MM.1S (cell line): ENCODE data around the gene PIK3R3.

Experiments
- DNase-seq: peaks from one replicate; pipeline ENCODE4 v3.0.0-alpha.2; 2015
- H2AFZ ChIP-seq: fragments of 300-600 bp; sonication (generic); 2 replicates; pipeline ENCODE4 v1.6.0; 2016; ENCODE audit warnings: antibody characterized with exemption, low read length
- H3F3A ChIP-seq: fragments of 300-600 bp; sonication (generic); 2 replicates; pipeline ENCODE4 v1.6.1; 2016; ENCODE audit warnings: mild to moderate bottlenecking, antibody characterized with exemption, low read length, moderate library complexity, mixed read lengths; ENCODE audit not compliant: insufficient read depth
- H3K27ac ChIP-seq: fragments of 300-600 bp; sonication (generic); 2 replicates; pipeline ENCODE4 v1.5.1; 2016; ENCODE audit warnings: mild to moderate bottlenecking, low read length
- H3K27me3 ChIP-seq: fragments of 300-600 bp; sonication (generic); replicated peaks from 2 replicates; pipeline ENCODE4 v1.6.0; 2016; ENCODE audit warnings: low read length; ENCODE audit not compliant: insufficient read depth
- H3K36me3 ChIP-seq: fragments of 300-600 bp; sonication (generic); replicated peaks from 2 replicates; pipeline ENCODE4 v1.6.1; 2016; ENCODE audit warnings: mild to moderate bottlenecking, low read length, mixed read lengths; ENCODE audit not compliant: insufficient read depth
- H3K4me1 ChIP-seq: fragments of 300-600 bp; sonication (generic); 2 replicates; pipeline ENCODE4 v1.6.1; 2016; ENCODE audit warnings: low read length, mixed read lengths
- H3K4me2 ChIP-seq: fragments of 300-600 bp; sonication (generic); 2 replicates; pipeline ENCODE4 v1.6.0; 2016; ENCODE audit warnings: low read depth, low read length
- H3K4me3 ChIP-seq: fragments of 300-600 bp; sonication (generic); 2 replicates; pipeline ENCODE4 v1.5.1; 2016; ENCODE audit warnings: low read length, mixed read lengths
- H3K79me2 ChIP-seq: fragments of 300-600 bp; sonication (generic); 2 replicates; pipeline ENCODE4 v1.6.1; 2016; ENCODE audit warnings: mixed run types, low read length, mixed read lengths
- H3K9ac ChIP-seq: fragments of 300-600 bp; sonication (generic); 2 replicates; pipeline ENCODE4 v1.6.1; 2016; ENCODE audit warnings: low read length, mixed read lengths
- H3K9me2 ChIP-seq: fragments of 300-600 bp; sonication (generic); replicated peaks from 2 replicates; pipeline ENCODE4 v1.6.1; 2016; ENCODE audit warnings: mild to moderate bottlenecking, low read length, mixed read lengths; ENCODE audit not compliant: insufficient read depth
- H3K9me3 ChIP-seq: fragments of 300-600 bp; sonication (generic); replicated peaks from 2 replicates; pipeline ENCODE4 v1.6.1; 2016; ENCODE audit warnings: mild to moderate bottlenecking, low read length, mixed read lengths; ENCODE audit not compliant: insufficient read depth
- H4K20me1 ChIP-seq: fragments of 300-600 bp; sonication (generic); 2 replicates; pipeline ENCODE4 v1.6.1; 2016; ENCODE audit warnings: mild to moderate bottlenecking, low read length, moderate library complexity, mixed read lengths; ENCODE audit not compliant: insufficient read depth
- CTCF ChIP-seq: fragments of 300-600 bp; sonication (generic); IDR thresholded peaks from 2 replicates; pipeline ENCODE4 v1.5.1; 2016; ENCODE audit warnings: antibody characterized with exemption, low read length, mixed read lengths
- EZH2 ChIP-seq: fragments of 300-600 bp; sonication (generic); optimal IDR thresholded peaks from 2 replicates; pipeline ENCODE3; 2017; ENCODE audit warnings: low read depth, mild to moderate bottlenecking, antibody characterized with exemption, low read length, mixed read lengths
- EZH2phosphoT487 ChIP-seq: fragments of 300-600 bp; sonication (generic); IDR thresholded peaks from 2 replicates; pipeline ENCODE4 v1.6.1; 2018; ENCODE audit warnings: antibody characterized with exemption, low read length

PIK3R3 gene

GRCh38 chr1:46153228-46153627 is 20.8 kb upstream of the PIK3R3 start:
- DNase-seq: no peak
- H2AFZ ChIP-seq: no peak overlapping the region
- TF ChIP-seq CTCF (no peak), EZH2phosphoT487 (no peak), EZH2 (no peak)

GRCh38 chr1:46152016-46152415 is 19.6 kb upstream of the PIK3R3 start:
- Histone ChIP-seq H3K27ac (no peak overlapping the region), H3K9ac (no peak overlapping the region), H3K4me2 (no peak overlapping the region), H3K4me3 (no peak overlapping the region), H3F3A (no peaks in the 10 kb centered on the region), H3K4me1 (no peaks in the 10 kb centered on the region), H3K36me3 (no peaks in the 10 kb centered on the region), H3K9me3 (no peaks in the 10 kb centered on the region), H3K9me2 (no peaks in the 10 kb centered on the region), H4K20me1 (no peaks in the 10 kb centered on the region), H3K27me3 (no peaks in the 10 kb centered on the region), H3K79me2 (no peaks in the 10 kb centered on the region), H2AFZ (no peak overlapping the region)
- no peak for DNase-seq
- TF ChIP-seq CTCF: no peak
- TF ChIP-seq EZH2phosphoT487: no peak
- no peak for TF ChIP-seq EZH2

More at GRCh38 chr1:46153228-46153627, 20.8 kb upstream of the PIK3R3 start:
- no peaks in the 10 kb centered on the region for H3F3A ChIP-seq
- peaks cover 5% of the 10 kb centered on the region; the same call in 1 of the 2 replicates for H3K4me1 ChIP-seq
- no peaks in the 10 kb centered on the region for H3K79me2 ChIP-seq
- H3K27me3 ChIP-seq: no peaks in the 10 kb centered on the region
- no peaks in the 10 kb centered on the region for H3K36me3 ChIP-seq
- H3K9me3 ChIP-seq: no peaks in the 10 kb centered on the region
- no peaks in the 10 kb centered on the region for H4K20me1 ChIP-seq
- no peak overlapping the region for H3K4me2 ChIP-seq
- H3K9me2 ChIP-seq: no peaks in the 10 kb centered on the region
- H3K9ac ChIP-seq: no peak overlapping the region
- no peak overlapping the region for H3K27ac ChIP-seq
- no peak overlapping the region for H3K4me3 ChIP-seq

GRCh38 chr1:46150085-46150484 is 17.7 kb upstream of the PIK3R3 start:
- TF ChIP-seq EZH2phosphoT487 (no peak), EZH2 (no peak)
- no peaks in the 10 kb centered on the region for H3K9me3 ChIP-seq
- no peaks in the 10 kb centered on the region for H3K9me2 ChIP-seq
- H3K4me3 ChIP-seq: no peak overlapping the region
- no peaks in the 10 kb centered on the region for H3K79me2 ChIP-seq
- no peak overlapping the region for H3K4me2 ChIP-seq
- H3K4me1 ChIP-seq: no peaks in the 10 kb centered on the region
- H3K36me3 ChIP-seq: no peaks in the 10 kb centered on the region
- no peaks in the 10 kb centered on the region for H3F3A ChIP-seq
- DNase-seq: no peak
- no peak overlapping the region for H3K27ac ChIP-seq
- no peaks in the 10 kb centered on the region for H3K27me3 ChIP-seq
- H2AFZ ChIP-seq: no peak overlapping the region
- no peaks in the 10 kb centered on the region for H4K20me1 ChIP-seq
- no peak overlapping the region for H3K9ac ChIP-seq

- Histone ChIP-seq H3K9me3 (no peaks in the 10 kb centered on the region), H3K4me3 (no peak overlapping the region), H3K9ac (no peak overlapping the region), H3K27ac (no peak overlapping the region), H3F3A (no peaks in the 10 kb centered on the region), H3K36me3 (no peaks in the 10 kb centered on the region), H2AFZ (no peak overlapping the region), H3K4me2 (no peak overlapping the region), H3K27me3 (no peaks in the 10 kb centered on the region), H3K4me1 (no peaks in the 10 kb centered on the region), H3K9me2 (no peaks in the 10 kb centered on the region), H3K79me2 (no peaks in the 10 kb centered on the region), H4K20me1 (no peaks in the 10 kb centered on the region)
- no peak for DNase-seq
- no peak for TF ChIP-seq CTCF
- TF ChIP-seq EZH2phosphoT487: no peak
- TF ChIP-seq EZH2: no peak
These were observed 15.9 kb upstream of the PIK3R3 start for GRCh38 chr1:46148318-46148717.
